ENCODE measurements around the gene CNNM3.

The CNNM3 gene

GRCh38 chr2:96817882-96818281, 1.8 kb downstream of the CNNM3 start:
- no peak for DNase-seq (ENCODE audit: low spot score)
- in situ Hi-C loops (cut with MboI; ENCODE audit: low sequenced_read_pairs, unreplicated experiment): no loop called here

DNA sequence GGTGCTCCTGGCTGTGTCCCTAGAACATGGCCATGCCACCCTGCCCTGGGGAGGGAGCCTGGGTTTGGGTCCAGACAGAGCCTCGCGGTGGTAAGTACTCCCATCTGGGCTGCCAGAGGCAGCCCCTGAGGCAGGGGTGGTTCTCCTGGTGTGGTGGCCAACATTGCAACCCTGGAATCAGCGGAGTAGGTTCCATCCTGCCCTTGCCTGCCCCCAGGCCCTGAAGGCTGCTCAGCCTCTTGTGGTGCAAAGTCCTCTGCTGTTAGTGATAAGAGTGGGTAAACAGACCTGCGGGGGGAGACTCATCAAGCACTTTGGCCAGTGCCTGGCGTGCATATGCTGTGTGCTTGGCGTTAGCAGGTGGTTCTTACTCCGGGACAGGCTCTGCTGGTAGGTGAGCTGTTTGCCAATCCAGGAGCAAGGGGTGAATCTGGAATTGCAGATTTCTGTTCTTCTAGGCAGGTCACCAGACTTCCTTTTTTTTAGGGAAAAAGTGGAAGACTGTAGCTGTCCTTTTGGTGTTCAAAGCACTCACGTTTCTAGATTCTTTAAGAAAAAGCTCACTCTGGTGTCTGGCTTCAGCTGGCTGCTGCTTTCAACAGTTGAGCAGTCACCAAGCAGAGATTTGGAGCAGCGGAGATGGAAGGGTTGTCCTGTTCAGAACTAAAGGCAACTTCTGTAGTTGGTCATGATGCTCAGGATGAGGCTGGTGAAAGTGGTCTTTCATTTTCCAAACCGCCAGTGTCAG, 3.2 kb downstream of the CNNM3 start:
- no peak for DNase-seq (ENCODE audit: low spot score)
- no peak for TF ChIP-seq CTCF (IDR thresholded peaks at IDR 0.05; ENCODE audit: borderline replicate concordance, control extremely low read depth, extremely low read depth, insufficient read depth, missing control alignments)
- in situ Hi-C loops (cut with MboI; ENCODE audit: low sequenced_read_pairs, unreplicated experiment): no loop called here

More at GRCh38 chr2:96817882-96818281, 1.8 kb downstream of the CNNM3 start:
- TF ChIP-seq CTCF (IDR thresholded peaks at IDR 0.05; ENCODE audit: borderline replicate concordance, control extremely low read depth, extremely low read depth, insufficient read depth, missing control alignments): no peak

GRCh38 chr2:96819876-96820511, 3.9 kb downstream of the CNNM3 start:
- no peak for DNase-seq (ENCODE audit: low spot score)
- in situ Hi-C loops (cut with MboI; ENCODE audit: low sequenced_read_pairs, unreplicated experiment): no loop called here
- TF ChIP-seq CTCF (IDR thresholded peaks at IDR 0.05; ENCODE audit: borderline replicate concordance, control extremely low read depth, extremely low read depth, insufficient read depth, missing control alignments): no peak

GRCh38 chr2:96821113-96821675, 5.1 kb downstream of the CNNM3 start:
- no peak for TF ChIP-seq CTCF (IDR thresholded peaks at IDR 0.05; ENCODE audit: borderline replicate concordance, control extremely low read depth, extremely low read depth, insufficient read depth, missing control alignments)
- in situ Hi-C loops (cut with MboI; ENCODE audit: low sequenced_read_pairs, unreplicated experiment): no loop called here
- no peak for DNase-seq (ENCODE audit: low spot score)

DNA sequence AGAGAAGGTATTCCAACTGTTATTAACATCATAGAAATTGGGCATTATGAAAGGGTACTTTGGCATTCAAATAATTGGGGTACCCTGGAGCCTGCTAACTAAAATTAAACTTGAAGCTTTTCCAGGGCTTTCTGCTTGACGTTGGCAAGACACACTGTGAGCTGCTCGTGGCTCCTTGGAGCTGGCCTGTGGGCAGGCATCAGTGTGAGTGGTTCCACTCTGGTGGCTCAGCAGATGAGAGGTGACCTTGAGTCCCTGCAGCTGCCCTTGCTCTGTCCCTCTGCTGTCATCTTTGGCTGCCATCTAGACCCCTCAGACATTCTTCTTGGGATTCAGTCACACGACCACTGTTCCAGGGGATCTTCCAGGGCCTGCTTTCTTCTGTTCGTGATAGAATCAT, 6.7 kb downstream of the CNNM3 start:
- in situ Hi-C loops (cut with MboI; ENCODE audit: low sequenced_read_pairs, unreplicated experiment): no loop called here
- DNase-seq (ENCODE audit: low spot score): no peak
- no peak for TF ChIP-seq CTCF (IDR thresholded peaks at IDR 0.05; ENCODE audit: borderline replicate concordance, control extremely low read depth, extremely low read depth, insufficient read depth, missing control alignments)

GRCh38 chr2:96823198-96823597, 7.1 kb downstream of the CNNM3 start:
- no peak for DNase-seq (ENCODE audit: low spot score)
- in situ Hi-C loops (cut with MboI; ENCODE audit: low sequenced_read_pairs, unreplicated experiment): no loop called here
- no peak for TF ChIP-seq CTCF (IDR thresholded peaks at IDR 0.05; ENCODE audit: borderline replicate concordance, control extremely low read depth, extremely low read depth, insufficient read depth, missing control alignments)
